Skin epidermis (tissue), 12 donors: ENCODE data around the gene CHIA.

ENCODE experiments used
- H3K27ac ChIP-seq, 21 experiments: fragments of 200-600 bp; sonication (generic) in 11 of 21; one replicate each; pipeline ENCODE4 v1.5.0; 2020; ENCODE audit warnings: mild to moderate bottlenecking in 3 of 21, inconsistent platforms in 2 of 21, moderate library complexity in 2 of 21
- H3K4me3 ChIP-seq, 7 experiments: fragments of 200-600 bp; sonication (generic) in 2 of 7; one replicate each; pipeline ENCODE4 v1.5.0; 2020; ENCODE audit warnings: inconsistent platforms in 2 of 7, mild to moderate bottlenecking in 2 of 7, moderate library complexity in 1 of 7

CHIA gene

GRCh38 chr1:111290630-111291029 lies at the start of gene CHIA:
Gene CHIA, plus strand, starts transcription at chr1:111290851. Its CDS starts 19,617 bp downstream, at chr1:111310468.
- no peak within 1 kb of the TSS for H3K4me3 ChIP-seq
- H3K27ac ChIP-seq: no peak within 1 kb of the TSS

DNA sequence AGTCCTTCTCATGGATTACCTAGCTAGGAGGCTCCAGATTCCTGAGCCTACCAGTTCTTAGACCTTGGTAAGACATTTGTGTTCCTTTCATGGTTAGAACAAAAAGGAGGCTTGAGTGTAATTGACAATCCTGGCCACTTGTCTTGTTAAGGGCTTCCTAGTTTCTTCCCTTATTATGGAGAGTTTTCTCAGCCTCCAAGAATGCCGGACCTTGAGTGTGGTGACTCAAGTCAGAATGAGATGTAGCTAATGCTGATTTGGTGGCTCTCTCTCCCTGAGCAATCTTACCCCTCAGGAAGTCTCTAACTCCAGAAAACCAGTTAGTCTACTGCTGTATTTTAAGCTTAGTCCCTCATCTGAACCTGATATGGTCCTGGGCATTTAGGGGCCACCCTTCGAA lies 48.9 kb upstream of the CHIA start:
- H3K4me3 ChIP-seq: no peak overlapping the region
- H3K27ac ChIP-seq: no peak overlapping the region

- no peak overlapping the region for H3K27ac ChIP-seq
- no peak overlapping the region for H3K4me3 ChIP-seq
Measured at GRCh38 chr1:111242805-111243523, 47.7 kb upstream of the CHIA start.

DNA sequence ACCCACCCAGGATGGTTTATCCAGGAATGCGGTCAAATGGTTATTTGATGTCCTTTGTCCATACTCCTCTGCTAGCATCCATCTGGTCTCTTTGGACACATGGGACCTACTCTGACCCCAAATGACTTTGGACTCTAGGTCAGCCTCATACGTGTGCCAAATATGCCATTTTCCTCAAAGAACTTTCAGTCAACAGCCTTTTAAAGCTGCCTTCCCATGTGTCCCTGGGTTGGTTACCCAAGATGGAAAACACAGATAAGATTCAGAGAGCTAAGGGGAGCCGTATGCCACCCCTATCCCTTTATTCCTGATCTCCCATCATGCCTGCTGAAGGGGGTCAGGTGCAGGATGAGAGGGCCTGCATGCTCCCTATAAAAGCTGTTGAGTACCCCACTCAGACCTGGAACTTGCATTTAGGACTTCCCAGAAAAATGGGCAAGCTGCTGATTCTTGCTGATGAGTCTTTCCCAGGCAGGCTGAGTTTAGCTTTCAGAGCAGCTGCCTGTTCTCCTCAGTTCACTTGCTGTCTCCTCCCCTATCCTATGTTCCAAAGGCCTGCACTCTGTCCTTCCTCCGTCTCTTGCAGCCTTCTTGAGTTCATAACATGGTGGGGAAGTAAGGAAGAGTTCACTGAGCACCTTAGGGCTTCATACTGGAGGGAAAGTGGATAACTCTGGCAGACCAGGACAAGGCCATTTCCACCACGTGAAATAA lies 43.4 kb upstream of the CHIA start:
- no peak overlapping the region for H3K27ac ChIP-seq
- no peak overlapping the region for H3K4me3 ChIP-seq

DNA sequence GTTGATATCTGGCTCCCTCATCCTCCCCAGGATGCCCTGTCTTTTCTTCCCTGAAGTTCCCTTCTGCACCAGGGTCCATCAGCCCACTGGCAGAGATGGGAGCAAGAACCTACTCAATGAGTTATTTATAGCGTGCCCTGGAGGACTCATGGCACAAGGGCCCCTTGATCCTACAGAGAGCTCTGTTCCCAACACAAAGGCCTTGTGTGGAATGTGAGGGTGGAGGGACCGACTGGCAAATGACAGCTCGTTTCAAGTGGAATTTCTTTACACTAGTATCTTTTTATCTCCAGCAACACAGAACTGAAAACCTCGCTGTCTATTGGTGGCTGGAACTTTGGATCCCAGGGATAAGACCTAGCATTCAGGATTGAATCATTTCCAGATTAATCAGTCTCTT lies 40.7 kb upstream of the CHIA start:
- Histone ChIP-seq H3K4me3 (no peak overlapping the region), H3K27ac (no peak overlapping the region)

DNA sequence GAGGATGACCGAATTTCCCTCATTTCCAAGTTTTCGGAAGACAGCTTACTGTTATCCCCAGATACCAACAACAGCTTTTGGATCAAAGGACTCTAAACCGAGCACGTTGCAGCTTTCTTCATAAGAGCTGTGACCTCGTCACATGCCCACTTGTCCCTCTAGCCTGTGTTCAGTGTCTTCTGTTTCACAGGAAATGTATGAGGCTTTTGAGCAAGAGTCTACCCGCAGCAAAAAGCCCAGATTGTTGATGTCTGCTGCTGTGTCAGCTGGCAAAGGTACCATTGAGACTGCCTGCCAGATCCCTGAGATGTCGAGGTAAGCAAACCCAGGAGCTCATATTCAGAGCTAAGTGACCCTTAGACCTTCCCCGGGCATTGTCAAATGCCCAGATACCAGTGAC lies 39.1 kb upstream of the CHIA start:
- Histone ChIP-seq H3K27ac (no peak overlapping the region), H3K4me3 (no peak overlapping the region)

DNA sequence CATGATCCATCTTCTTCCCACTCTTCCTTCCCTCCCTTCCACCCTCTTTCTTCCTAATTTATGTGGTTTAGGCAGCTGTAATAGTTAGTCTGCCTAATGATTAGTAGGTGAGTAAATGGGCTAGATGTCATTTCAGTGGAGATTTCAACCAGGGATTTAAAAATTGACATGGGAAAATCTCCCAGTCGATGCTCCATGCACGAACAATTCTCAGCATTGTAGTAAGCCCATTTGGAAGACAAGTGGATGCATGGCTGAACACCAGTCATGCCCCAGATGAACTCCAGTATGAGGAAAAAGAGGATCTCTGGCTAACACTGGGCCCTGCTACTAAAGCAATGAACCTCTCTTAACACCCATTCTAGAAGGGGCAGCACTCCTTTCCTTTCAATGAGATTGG lies 37.9 kb upstream of the CHIA start:
- H3K4me3 ChIP-seq: no peak overlapping the region
- H3K27ac ChIP-seq: no peak overlapping the region

DNA sequence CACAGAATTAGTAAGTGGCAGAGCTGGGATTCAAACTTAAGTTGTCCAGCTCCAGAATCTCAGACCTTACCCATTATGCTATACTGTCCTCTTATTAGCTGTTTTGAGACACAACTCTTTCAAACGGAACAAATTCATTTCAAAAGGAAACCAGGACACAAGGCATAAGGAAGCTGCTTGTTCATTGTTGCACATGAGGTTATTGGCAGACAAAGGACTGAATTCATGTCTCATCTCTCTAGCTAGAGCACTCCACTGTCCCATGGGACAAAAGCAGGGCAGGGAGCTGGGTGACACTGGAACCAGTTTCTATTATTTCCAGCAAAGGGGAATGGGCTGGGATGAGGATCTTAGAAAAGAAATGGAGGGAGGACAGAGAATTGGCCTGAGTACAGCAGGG lies 36.8 kb upstream of the CHIA start:
- no peak overlapping the region for H3K4me3 ChIP-seq
- no peak overlapping the region for H3K27ac ChIP-seq

DNA sequence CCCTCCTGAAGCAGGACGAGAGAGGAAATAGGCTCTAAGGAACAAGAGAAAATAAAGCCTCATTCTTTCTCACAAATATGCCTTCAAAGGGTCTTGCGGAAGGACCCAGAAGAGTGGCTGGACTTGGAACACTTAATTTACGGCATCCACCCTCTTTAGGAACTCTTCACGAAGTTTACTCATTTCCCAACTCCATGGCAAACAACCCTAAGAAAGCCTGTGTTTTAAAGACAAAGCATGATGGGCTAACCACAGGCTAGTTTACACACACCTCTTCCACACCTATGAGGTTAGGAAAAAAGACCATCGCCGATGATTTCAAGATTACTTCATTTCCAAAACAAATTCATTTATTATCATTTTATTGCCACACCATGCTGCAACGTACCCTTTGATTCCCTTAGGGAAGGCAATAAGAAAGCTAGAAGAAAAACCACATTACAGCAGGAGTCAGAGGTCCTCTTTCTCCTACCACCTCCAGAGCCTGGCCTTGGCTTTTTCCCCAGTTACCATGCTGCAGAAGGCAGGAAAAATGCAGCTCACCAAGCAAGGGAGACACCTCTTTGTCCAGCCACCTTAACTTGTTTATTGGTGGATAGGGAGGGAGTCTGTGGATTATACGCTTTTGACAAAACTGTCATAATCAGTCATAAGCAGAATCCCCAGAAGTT lies 33.5 kb upstream of the CHIA start:
- H3K4me3 ChIP-seq: no peak overlapping the region

DNA sequence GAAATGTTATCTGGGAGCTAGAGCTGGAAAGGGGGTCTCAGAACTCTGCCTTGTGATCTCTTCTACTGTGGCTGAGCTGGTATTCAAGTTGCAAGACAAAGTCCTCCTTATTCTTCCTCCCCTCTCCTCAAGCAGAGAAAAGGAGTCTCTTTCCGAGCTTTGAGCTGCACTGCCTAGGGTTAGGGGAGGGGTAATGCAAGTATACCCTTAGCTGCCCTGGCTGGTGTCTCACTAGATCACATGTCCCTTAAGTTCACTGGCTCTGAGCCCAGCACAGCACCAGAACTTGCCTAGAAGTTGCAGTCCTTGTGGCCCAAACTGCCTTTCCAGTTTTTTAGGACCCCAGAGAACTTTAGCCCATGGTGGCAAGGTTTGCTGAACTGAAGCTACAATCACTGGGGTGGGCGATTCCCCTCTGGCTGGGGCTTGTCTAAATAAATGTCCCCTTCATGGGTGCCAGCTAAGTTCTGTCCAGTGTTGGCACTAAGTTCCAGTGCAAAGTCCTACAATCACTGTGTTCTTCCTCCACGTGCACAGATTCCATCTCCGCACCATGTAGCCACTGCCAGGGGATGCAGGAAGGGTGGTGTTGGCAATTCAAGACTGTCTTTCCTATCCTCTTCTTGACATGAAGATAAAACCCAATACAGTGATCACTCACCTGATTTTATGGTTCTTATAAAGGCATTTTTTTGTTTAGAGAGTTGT lies 22.7 kb upstream of the CHIA start:
- H3K27ac ChIP-seq: no peak overlapping the region
- H3K4me3 ChIP-seq: no peak overlapping the region

More for the DNA sequence above, 33.5 kb upstream of the CHIA start:
- H3K27ac ChIP-seq: no peak overlapping the region

- Histone ChIP-seq H3K27ac (no peak overlapping the region), H3K4me3 (no peak overlapping the region)
Measured at GRCh38 chr1:111269825-111270406, 20.7 kb upstream of the CHIA start.

DNA sequence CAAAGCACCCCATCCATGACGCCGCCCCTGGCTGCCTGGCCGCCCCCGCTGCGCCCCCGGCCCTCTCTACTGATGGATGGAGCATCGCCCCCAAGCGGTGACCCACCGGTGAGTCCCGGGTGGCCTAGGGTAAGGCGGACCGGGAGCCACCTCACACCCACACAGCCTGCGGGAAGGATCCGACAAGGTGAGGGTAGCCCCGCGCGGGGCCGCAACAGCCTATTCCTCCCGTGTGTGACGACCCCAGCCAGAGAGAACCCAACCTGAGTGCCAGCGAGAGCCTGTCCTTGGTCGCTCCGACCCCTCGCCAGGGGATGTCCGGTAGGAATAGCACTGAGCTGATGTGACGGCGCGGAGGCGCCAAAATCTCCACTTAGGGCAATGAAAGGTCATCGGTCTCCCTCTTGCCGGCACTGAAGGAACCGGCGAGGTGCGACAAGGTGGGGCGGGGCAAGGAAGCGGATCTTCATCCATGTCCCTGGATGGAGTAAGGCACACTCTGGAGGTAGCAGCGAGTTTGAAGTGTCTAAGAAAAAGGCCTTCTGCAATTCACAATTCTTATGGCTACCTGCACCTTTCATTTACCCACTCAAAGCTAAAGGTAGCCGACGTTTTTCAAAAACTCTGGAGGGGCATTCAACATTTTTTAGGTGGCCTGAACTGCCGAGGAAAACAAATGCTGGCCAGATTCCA lies 19.7 kb upstream of the CHIA start:
- no peak overlapping the region for H3K4me3 ChIP-seq
- H3K27ac ChIP-seq: no peak overlapping the region

DNA sequence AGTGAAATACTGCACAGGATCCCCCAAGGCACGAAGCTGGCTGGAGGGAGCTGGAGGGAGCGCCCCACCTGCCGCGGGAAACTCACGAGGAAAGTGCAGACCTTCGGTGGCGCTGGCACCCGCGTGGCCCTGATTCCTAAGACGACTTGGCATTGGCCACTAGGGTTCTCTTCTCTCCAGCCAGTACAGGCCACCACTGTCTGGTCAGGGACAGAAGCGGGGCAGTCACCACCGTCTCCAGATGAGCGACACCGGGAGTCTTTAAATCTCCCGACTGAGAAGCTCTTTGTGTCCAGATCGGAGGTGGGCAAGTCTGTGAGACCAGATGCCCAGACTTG lies 19.2 kb upstream of the CHIA start:
- H3K27ac ChIP-seq: no peak overlapping the region
- no peak overlapping the region for H3K4me3 ChIP-seq

GRCh38 chr1:111272081-111272480 lies 18.6 kb upstream of the CHIA start:
- H3K27ac ChIP-seq: no peak overlapping the region
- H3K4me3 ChIP-seq: no peak overlapping the region

DNA sequence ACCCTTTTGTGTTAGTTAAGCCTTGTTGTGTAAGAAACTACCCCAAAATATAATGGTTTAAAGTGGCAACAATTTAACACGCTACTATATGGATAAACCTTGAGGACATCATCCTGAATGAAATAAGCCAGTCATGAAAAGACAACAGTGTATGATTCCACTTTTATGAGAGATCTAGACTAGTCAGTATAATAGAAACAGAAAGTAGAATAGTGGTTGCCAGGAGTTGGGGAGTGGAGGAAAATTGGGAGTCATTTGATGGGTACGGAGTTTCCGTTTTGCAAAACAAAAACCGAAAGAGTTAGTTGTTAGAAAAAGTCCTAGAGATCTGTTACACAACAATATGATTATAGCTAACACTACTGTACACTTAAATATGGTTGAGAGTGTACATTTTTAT lies 16.0 kb upstream of the CHIA start:
- peak overlapping the region in 10 of 21 experiments; percentile 4 to 78 (median 31) for H3K27ac ChIP-seq
- H3K4me3 ChIP-seq: no peak overlapping the region

DNA sequence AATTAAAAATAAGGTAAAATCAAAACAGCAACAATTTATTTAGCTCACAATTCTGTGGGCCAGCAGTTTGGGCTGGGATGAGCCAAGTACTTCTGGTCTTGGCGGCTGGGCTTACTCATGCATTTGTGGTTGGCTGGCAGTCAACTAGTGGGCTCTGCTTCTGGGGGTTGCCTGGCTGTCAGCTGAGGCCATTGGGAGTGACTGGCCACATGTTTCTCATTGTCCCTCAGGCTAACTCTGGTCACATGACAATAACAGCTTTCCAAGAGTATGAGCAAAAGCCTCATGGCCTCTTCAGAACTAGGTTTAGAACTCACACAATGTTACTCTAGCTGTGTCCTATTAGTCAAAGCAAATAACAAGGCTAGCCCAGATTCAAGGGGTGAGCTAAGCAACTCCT lies 15.6 kb upstream of the CHIA start:
- Histone ChIP-seq H3K27ac (peak overlapping the region in 7 of 21 experiments; percentile 8 to 78 (median 44)), H3K4me3 (no peak overlapping the region)

DNA sequence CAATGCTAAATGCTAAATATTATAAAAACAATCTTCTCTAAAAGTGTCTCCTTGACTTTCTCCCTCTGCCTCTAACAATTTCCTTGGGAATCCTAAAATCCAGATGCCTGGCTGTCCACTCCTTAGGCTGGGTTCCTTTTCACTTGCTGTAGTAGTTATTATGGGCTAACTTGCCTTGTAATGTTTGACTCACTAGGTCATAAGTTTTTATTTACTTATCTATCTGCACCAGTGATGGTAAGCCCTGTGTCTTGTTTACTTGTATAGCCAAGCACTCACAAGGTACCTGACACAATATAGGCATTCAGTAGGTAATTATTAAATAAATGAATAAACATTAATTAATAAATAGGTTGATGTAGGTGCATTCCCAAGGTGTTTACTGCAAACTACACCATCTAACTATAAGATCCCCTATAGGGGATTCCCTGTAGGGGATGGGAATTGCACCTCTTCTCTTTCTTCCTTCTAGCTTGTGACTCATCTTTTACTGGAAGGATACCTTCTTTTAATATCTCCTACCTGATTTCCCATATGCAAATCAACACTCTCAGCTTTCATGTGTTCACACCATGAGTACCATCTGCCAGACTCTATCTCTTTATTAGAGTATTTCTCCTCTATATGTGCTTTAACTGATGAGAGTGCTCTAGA lies 14.7 kb upstream of the CHIA start:
- Histone ChIP-seq H3K27ac (peak overlapping the region in 3 of 21 experiments; percentile 14 to 50 (median 44)), H3K4me3 (no peak overlapping the region)

GRCh38 chr1:111279144-111279543 lies 11.5 kb upstream of the CHIA start:
- H3K4me3 ChIP-seq: no peak overlapping the region

DNA sequence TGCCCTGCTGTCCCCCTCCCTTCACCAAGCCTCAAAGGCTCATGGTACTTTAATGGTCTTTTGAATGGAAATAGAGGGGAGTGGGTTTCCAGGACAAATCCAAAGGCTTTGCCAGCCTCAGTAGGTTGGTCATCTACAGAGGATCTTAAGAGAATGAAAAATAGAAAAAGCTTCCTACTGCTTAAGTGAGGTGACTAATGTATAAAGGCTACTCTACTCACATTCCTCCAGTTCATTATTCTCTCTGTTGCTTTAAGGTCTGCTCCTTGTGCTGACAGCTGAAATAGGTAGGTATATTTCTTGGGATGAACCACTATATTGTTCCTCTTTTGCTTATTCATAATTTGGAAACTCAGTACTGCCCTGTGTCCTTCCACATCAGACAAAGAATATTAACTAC lies 10.4 kb upstream of the CHIA start:
- no peak overlapping the region for H3K27ac ChIP-seq
- H3K4me3 ChIP-seq: no peak overlapping the region

More at GRCh38 chr1:111279144-111279543, 11.5 kb upstream of the CHIA start:
- H3K27ac ChIP-seq: no peak overlapping the region
